K562 (cell line): Measurements from ENCODE around the gene MEAK7. TPM values are rescaled to one million over a fixed set of nuclear protein-coding genes. Genes with fewer than 3 reads are reported as not detected.

ENCODE experiments used
- BRCA1 ChIP-seq, 2 experiments: fragments of 450-650 bp in 1 of 2; sonication (generic) in 1 of 2; formaldehyde crosslinking in 1 of 2; IDR thresholded peaks; 2 replicates each; pipeline versions ENCODE4 v1.5.0 to v1.6.1; 2017 to 2020; ENCODE audit warnings: mild to moderate bottlenecking in 1 of 2, missing genetic modification reagents in 1 of 2
- CEBPG ChIP-seq, 3 experiments: fragments of 200-800 bp in 1 of 3; sonication (Bioruptor generic) in 1 of 3; sonication (generic) in 1 of 3; formaldehyde crosslinking in 1 of 3; IDR thresholded peaks in 2 of 3; conservative IDR thresholded peaks in 1 of 3; 2 replicates each; pipeline versions ENCODE4 v1.6.1 to v1.8.0; 2016 to 2022; ENCODE audit warnings: missing compliant biosample characterization in 2 of 3, missing genetic modification characterization in 2 of 3, mild to moderate bottlenecking in 1 of 3, missing genetic modification reagents in 1 of 3
- DMBX1 ChIP-seq: fragments of 250-450 bp; sonication (Bioruptor Pico); IDR thresholded peaks from 2 replicates; pipeline ENCODE4 v1.8.0; 2022; ENCODE audit warnings: inconsistent platforms, mild to moderate bottlenecking, moderate library complexity, borderline replicate concordance
- GABPB2 ChIP-seq: fragments of 250-450 bp; sonication (Bioruptor Pico); conservative IDR thresholded peaks from 2 replicates; pipeline ENCODE4 v1.5.1; 2021; ENCODE audit warnings: mild to moderate bottlenecking
- HDAC6 ChIP-seq: IDR thresholded peaks from 2 replicates; pipeline ENCODE4 v1.6.1; 2012; ENCODE audit warnings: low read depth, mild to moderate bottlenecking, control low read depth, inconsistent platforms, low read length, moderate library complexity
- L3MBTL2 ChIP-seq: fragments of 450-650 bp; IDR thresholded peaks from 2 replicates; pipeline ENCODE4 v1.6.1; 2016; ENCODE audit warnings: mild to moderate bottlenecking, moderate library complexity
- NFYB ChIP-seq: IDR thresholded peaks from 2 replicates; pipeline ENCODE4 v1.6.1; 2011; ENCODE audit warnings: mild to moderate bottlenecking, moderate library complexity; ENCODE audit not compliant: insufficient read length; ENCODE audit errors: extremely low read depth
- PTBP1 ChIP-seq: fragments of 200-400 bp; formaldehyde crosslinking; IDR thresholded peaks from 2 replicates; pipeline ENCODE4 v1.6.1; 2017; ENCODE audit warnings: low read depth, low read length
- SMAD1 ChIP-seq: fragments of 150-350 bp; IDR thresholded peaks from 2 replicates; pipeline ENCODE4 v1.6.1; 2014; ENCODE audit warnings: low read length, low read depth; ENCODE audit not compliant: partially characterized antibody
- SMARCA4 ChIP-seq: fragments of 450-650 bp; IDR thresholded peaks from 2 replicates; pipeline ENCODE4 v1.6.1; 2016
- SOX6 ChIP-seq: fragments of 450-650 bp; IDR thresholded peaks from 2 replicates; pipeline ENCODE4 v1.6.1; 2014; ENCODE audit warnings: mild to moderate bottlenecking
- polyA plus RNA-seq, 8 experiments: library from polyadenylated mRNA; depleted of rRNA in 4 of 8; stranded (reverse) in 5 of 8; unstranded in 3 of 8; fragments of >200 nt; fragmentation: Nextera tagmentation in 2 of 8; fragmentation: Illumina TruSeq in 1 of 8; extraction: Ambion mirVana in 2 of 8; extraction: Trizol in 1 of 8; gene quantifications; 2 replicates each; pipeline versions ENCODE4 v1.2.1 to v1.2.3, GENCODE V29; 2011 to 2014; ENCODE audit warnings: inconsistent platforms in 1 of 8, missing spikeins in 1 of 8
- total RNA-seq, 7 experiments: library from RNA; depleted of rRNA in 6 of 7; stranded (reverse); fragments of >200 nt in 6 of 7; fragmentation: Illumina TruSeq in 2 of 7; extraction: Trizol in 2 of 7; gene quantifications; 2 replicates each; pipeline versions ENCODE4 v1.2.1 to v1.2.3, GENCODE V29; 2011 to 2021; ENCODE audit warnings: low replicate concordance in 1 of 7
- TF ChIP-seq, protein P1 (sequence below): fragments of 450-650 bp; IDR thresholded peaks from 2 replicates; pipeline ENCODE4 v1.6.1; 2016; ENCODE audit warnings: mild to moderate bottlenecking, moderate library complexity

MEAK7 gene
- total and polyA plus RNA-seq, 9 of the 15 experiments (the other 6 are each of a cell fraction or from before 2014, with no cell fraction given): 1.4 to 14.5 (median 6.3) TPM

DNA sequence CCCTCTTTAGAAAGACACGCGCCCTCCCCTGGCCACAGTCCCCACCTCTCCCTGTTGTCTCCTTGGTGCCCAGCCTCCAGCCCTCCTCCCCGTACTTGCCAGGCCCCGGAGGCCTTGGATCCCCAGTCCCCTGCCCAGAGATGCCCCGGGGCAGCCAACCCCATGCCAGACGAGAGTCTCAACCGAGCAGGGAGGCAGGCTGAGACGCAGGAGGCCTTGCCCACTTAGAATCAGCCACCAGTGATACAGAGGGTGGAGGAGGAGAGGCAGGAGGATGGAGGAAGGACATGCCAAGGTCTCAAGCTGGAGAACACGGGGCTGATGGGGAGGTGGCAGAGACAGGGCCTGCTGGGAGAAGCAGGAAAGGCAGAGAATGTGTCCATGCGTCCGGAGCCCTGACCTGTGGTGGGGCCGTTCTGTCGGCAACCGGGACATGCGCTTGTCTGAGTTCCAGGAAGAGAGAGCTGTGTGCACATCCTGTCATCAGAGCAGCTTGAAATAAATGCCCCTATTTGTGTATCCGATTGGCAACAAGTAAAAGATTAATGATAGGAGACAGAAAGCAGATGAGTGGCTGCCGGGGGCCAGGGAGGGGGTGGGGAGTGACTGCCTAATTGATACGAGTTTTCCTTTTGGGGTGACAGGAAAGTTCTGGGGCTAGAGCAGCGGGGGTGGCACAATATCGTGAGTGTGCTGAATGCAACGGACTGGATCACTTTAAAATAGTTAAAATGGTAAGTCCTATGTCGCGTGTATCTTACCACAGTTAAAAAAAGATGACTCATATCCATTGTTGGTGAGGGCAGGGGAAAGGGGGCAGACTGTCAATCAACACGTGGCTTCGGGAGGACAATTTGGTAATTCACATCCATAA lies 44.7 kb upstream of the MEAK7 start (continued):
- TF ChIP-seq, protein P1, sequence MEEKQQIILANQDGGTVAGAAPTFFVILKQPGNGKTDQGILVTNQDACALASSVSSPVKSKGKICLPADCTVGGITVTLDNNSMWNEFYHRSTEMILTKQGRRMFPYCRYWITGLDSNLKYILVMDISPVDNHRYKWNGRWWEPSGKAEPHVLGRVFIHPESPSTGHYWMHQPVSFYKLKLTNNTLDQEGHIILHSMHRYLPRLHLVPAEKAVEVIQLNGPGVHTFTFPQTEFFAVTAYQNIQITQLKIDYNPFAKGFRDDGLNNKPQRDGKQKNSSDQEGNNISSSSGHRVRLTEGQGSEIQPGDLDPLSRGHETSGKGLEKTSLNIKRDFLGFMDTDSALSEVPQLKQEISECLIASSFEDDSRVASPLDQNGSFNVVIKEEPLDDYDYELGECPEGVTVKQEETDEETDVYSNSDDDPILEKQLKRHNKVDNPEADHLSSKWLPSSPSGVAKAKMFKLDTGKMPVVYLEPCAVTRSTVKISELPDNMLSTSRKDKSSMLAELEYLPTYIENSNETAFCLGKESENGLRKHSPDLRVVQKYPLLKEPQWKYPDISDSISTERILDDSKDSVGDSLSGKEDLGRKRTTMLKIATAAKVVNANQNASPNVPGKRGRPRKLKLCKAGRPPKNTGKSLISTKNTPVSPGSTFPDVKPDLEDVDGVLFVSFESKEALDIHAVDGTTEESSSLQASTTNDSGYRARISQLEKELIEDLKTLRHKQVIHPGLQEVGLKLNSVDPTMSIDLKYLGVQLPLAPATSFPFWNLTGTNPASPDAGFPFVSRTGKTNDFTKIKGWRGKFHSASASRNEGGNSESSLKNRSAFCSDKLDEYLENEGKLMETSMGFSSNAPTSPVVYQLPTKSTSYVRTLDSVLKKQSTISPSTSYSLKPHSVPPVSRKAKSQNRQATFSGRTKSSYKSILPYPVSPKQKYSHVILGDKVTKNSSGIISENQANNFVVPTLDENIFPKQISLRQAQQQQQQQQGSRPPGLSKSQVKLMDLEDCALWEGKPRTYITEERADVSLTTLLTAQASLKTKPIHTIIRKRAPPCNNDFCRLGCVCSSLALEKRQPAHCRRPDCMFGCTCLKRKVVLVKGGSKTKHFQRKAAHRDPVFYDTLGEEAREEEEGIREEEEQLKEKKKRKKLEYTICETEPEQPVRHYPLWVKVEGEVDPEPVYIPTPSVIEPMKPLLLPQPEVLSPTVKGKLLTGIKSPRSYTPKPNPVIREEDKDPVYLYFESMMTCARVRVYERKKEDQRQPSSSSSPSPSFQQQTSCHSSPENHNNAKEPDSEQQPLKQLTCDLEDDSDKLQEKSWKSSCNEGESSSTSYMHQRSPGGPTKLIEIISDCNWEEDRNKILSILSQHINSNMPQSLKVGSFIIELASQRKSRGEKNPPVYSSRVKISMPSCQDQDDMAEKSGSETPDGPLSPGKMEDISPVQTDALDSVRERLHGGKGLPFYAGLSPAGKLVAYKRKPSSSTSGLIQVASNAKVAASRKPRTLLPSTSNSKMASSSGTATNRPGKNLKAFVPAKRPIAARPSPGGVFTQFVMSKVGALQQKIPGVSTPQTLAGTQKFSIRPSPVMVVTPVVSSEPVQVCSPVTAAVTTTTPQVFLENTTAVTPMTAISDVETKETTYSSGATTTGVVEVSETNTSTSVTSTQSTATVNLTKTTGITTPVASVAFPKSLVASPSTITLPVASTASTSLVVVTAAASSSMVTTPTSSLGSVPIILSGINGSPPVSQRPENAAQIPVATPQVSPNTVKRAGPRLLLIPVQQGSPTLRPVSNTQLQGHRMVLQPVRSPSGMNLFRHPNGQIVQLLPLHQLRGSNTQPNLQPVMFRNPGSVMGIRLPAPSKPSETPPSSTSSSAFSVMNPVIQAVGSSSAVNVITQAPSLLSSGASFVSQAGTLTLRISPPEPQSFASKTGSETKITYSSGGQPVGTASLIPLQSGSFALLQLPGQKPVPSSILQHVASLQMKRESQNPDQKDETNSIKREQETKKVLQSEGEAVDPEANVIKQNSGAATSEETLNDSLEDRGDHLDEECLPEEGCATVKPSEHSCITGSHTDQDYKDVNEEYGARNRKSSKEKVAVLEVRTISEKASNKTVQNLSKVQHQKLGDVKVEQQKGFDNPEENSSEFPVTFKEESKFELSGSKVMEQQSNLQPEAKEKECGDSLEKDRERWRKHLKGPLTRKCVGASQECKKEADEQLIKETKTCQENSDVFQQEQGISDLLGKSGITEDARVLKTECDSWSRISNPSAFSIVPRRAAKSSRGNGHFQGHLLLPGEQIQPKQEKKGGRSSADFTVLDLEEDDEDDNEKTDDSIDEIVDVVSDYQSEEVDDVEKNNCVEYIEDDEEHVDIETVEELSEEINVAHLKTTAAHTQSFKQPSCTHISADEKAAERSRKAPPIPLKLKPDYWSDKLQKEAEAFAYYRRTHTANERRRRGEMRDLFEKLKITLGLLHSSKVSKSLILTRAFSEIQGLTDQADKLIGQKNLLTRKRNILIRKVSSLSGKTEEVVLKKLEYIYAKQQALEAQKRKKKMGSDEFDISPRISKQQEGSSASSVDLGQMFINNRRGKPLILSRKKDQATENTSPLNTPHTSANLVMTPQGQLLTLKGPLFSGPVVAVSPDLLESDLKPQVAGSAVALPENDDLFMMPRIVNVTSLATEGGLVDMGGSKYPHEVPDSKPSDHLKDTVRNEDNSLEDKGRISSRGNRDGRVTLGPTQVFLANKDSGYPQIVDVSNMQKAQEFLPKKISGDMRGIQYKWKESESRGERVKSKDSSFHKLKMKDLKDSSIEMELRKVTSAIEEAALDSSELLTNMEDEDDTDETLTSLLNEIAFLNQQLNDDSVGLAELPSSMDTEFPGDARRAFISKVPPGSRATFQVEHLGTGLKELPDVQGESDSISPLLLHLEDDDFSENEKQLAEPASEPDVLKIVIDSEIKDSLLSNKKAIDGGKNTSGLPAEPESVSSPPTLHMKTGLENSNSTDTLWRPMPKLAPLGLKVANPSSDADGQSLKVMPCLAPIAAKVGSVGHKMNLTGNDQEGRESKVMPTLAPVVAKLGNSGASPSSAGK: peak; percentile 46; the same call in 1 of the 2 replicates
- TF ChIP-seq BRCA1 (IDR thresholded peaks at IDR 0.05) (no peak), BRCA1 (CRISPR knock-in tag; IDR thresholded peaks at IDR 0.05) (no peak), SOX6 (peak; percentile 63; the same call in 1 of the 2 replicates), PTBP1 (no peak), HDAC6 (no peak), L3MBTL2 (no peak), DMBX1 (CRISPR knock-in tag) (no peak), CEBPG (CRISPR knock-in tag; IDR thresholded peaks at IDR 0.05) (no peak), CEBPG (tag; conservative IDR thresholded peaks at IDR 0.05 in 1 of 2, IDR thresholded peaks at IDR 0.05 in 1 of 2) (no peak), SMARCA4 (peak; percentile 58), SMAD1 (no peak), GABPB2 (CRISPR knock-in tag) (no peak), NFYB (no peak)
